Left renal pelvis (tissue), 4 donors: Measurements from ENCODE around the gene KRT7. TPM values are rescaled to one million over a fixed set of nuclear protein-coding genes. Genes with fewer than 3 reads are reported as not detected.
"Not testable (repeated sequence)": the region's sequence is repeated elsewhere in the genome, so short reads cannot be mapped to it uniquely, and the experiment has no call there.

Experiments
- DNase-seq, 4 donors: peaks; one replicate each; pipeline ENCODE4 v3.0.0-alpha.2; 2013; ENCODE audit warnings: low read depth in 4 of 4, low spot score in 3 of 4
- polyA plus RNA-seq, 4 donors: library from polyadenylated mRNA; unstranded; fragments of 120-200 nt; gene quantifications; one replicate each; pipeline ENCODE4 v1.2.1, GENCODE V29; 2013; ENCODE audit not compliant: insufficient read length in 4 of 4

The KRT7 gene
- polyA plus RNA-seq, 4 donors, result 2.4 to 127 (median 83.6) TPM

GRCh38 chr12:52253391-52254179 lies 20.5 kb downstream of the KRT7 start:
- DNase-seq, result no peak

GRCh38 chr12:52254180-52254964 lies 21.3 kb downstream of the KRT7 start:
- no peak for DNase-seq

- DNase-seq, result no peak
These were observed 22.1 kb downstream of the KRT7 start for GRCh38 chr12:52254965-52255751.

GRCh38 chr12:52255926-52256583 lies 23.0 kb downstream of the KRT7 start:
- no peak for DNase-seq

GRCh38 chr12:52256584-52256935 lies 23.5 kb downstream of the KRT7 start:
- no peak for DNase-seq

GRCh38 chr12:52257074-52257551 lies 24.1 kb downstream of the KRT7 start:
- DNase-seq, result no peak

GRCh38 chr12:52257922-52258321 lies 24.9 kb downstream of the KRT7 start:
- DNase-seq, result not testable (repeated sequence)

- DNase-seq, result no peak
These were observed 25.4 kb downstream of the KRT7 start for GRCh38 chr12:52258335-52258901.

- DNase-seq, result no peak
These were observed 26.7 kb downstream of the KRT7 start for GRCh38 chr12:52259657-52260243.

GRCh38 chr12:52260361-52261207 lies 27.5 kb downstream of the KRT7 start:
- DNase-seq, result no peak

GRCh38 chr12:52261208-52261484 lies 28.1 kb downstream of the KRT7 start:
- DNase-seq, result no peak

- no peak for DNase-seq
These were observed 29.2 kb downstream of the KRT7 start for GRCh38 chr12:52262286-52262685.

- no peak for DNase-seq
These were observed 30.9 kb downstream of the KRT7 start for GRCh38 chr12:52263761-52264434.

GRCh38 chr12:52264435-52264825 lies 31.4 kb downstream of the KRT7 start:
- no peak for DNase-seq

GRCh38 chr12:52266514-52266913 lies 33.5 kb downstream of the KRT7 start:
- no peak for DNase-seq

- DNase-seq, result no peak
These were observed 34.2 kb downstream of the KRT7 start for GRCh38 chr12:52267266-52267665.

GRCh38 chr12:52267699-52268098 lies 34.7 kb downstream of the KRT7 start:
- DNase-seq, result no peak

GRCh38 chr12:52268212-52268611 lies 35.2 kb downstream of the KRT7 start:
- DNase-seq, result no peak
